ENCODE results near the gene CLMP.

Gene CLMP

GRCh38 chr11:123047266-123047946 is 147.6 kb downstream of the CLMP start:
- Histone ChIP-seq H3K27ac (no peak overlapping the region), H3K4me3 (no peak overlapping the region)

- H3K4me3 ChIP-seq: no peak overlapping the region
These were observed 148.4 kb downstream of the CLMP start for GRCh38 chr11:123046473-123047259.

GRCh38 chr11:123045101-123045500 is 149.9 kb downstream of the CLMP start:
- no peak overlapping the region for H3K4me3 ChIP-seq
- no peak overlapping the region for H3K27ac ChIP-seq

More at GRCh38 chr11:123046473-123047259, 148.4 kb downstream of the CLMP start:
- H3K27ac ChIP-seq: no peak overlapping the region

- Histone ChIP-seq H3K27ac (no peak overlapping the region), H3K4me3 (no peak overlapping the region)
These were observed 153.9 kb downstream of the CLMP start for GRCh38 chr11:123041185-123041584.

DNA sequence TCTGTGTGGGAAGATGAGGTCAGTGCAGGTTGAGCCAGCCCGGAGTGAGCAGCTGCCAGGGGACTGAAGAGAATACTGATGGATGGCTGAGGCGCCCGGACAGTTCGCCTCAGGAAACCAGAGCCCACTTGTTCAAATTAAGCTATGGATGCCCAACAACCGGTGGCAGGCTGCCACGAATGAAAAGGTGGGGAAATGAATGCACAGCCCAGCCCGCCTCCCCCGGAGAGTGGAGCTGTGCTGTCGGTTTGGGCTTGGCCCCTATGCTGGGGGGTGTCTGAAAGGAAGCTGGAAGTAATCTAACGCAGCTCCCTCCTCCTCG is 155.0 kb downstream of the CLMP start:
- H3K4me3 ChIP-seq: no peak overlapping the region
- no peak overlapping the region for H3K27ac ChIP-seq

GRCh38 chr11:123035831-123036230 is 159.2 kb downstream of the CLMP start:
- Histone ChIP-seq H3K4me3 (no peak overlapping the region), H3K27ac (no peak overlapping the region)

- H3K27ac ChIP-seq: no peak overlapping the region
These were observed 160.5 kb downstream of the CLMP start for GRCh38 chr11:123034597-123034996.

GRCh38 chr11:123033895-123034294 is 161.2 kb downstream of the CLMP start:
- H3K27ac ChIP-seq: no peak overlapping the region
- no peak overlapping the region for H3K4me3 ChIP-seq

More at GRCh38 chr11:123034597-123034996, 160.5 kb downstream of the CLMP start:
- no peak overlapping the region for H3K4me3 ChIP-seq

- H3K27ac ChIP-seq: no peak overlapping the region
- H3K4me3 ChIP-seq: no peak overlapping the region
These were observed 164.5 kb downstream of the CLMP start for GRCh38 chr11:123030517-123030916.

- Histone ChIP-seq H3K27ac (no peak overlapping the region), H3K4me3 (no peak overlapping the region)
These were observed 174.1 kb downstream of the CLMP start for GRCh38 chr11:123020968-123021367.
